A549 treated with DMSO at 1 μM for 4 hours (cell line): Measurements from ENCODE around the gene PCDHAC1. TPM values are rescaled to one million over a fixed set of nuclear protein-coding genes. Genes with fewer than 3 reads are reported as not detected.

Experiments used
- total RNA-seq: library from RNA; stranded (reverse); fragments of 200-300 nt; extraction: Qiagen RNA extraction; gene quantifications from 5 replicates; pipeline ENCODE4 v1.2.3, GENCODE V29; 2022; ENCODE audit warnings: low read depth

Gene PCDHAC1, protein sequence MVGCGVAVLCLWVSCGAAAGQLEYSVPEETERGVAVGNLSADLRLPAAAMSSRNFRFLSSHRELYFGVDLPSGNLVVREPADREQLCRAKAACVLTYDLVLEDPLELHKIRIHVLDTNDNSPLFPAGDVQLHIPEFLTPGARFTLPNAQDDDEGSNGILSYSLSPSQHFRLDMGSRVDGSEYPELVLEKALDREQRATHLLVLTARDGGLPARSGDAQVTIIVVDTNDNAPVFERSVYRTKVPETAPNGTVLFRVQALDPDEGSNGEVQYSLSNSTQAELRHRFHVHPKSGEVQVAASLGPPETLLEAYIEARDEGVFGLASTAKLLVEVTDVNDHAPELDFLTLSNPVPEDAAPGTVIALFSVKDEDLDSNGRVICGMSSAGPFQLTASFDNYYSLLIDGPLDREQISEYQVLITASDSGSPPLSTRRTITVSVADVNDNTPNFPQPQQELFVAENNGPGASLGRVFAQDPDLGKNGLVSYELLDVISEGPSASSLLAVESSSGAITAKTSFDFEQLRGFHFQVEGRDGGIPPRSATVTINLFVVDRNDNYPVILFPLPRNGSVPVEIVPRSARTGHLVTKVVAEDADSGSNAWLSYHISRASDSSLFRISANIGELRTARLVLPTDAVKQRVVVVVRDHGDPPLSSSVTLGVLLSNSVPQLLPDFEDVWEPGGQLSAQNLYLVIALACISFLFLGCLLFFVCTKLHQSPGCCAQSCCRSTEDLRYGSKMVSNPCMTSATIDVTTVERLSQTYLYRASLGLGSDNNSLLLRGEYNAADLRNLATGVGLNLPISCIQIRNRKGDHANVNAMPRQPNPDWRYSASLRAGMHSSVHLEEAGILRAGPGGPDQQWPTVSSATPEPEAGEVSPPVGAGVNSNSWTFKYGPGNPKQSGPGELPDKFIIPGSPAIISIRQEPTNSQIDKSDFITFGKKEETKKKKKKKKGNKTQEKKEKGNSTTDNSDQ
- 1.0 to 1.5 TPM (median 1.4 TPM) in 5 replicates for total RNA-seq

DNA sequence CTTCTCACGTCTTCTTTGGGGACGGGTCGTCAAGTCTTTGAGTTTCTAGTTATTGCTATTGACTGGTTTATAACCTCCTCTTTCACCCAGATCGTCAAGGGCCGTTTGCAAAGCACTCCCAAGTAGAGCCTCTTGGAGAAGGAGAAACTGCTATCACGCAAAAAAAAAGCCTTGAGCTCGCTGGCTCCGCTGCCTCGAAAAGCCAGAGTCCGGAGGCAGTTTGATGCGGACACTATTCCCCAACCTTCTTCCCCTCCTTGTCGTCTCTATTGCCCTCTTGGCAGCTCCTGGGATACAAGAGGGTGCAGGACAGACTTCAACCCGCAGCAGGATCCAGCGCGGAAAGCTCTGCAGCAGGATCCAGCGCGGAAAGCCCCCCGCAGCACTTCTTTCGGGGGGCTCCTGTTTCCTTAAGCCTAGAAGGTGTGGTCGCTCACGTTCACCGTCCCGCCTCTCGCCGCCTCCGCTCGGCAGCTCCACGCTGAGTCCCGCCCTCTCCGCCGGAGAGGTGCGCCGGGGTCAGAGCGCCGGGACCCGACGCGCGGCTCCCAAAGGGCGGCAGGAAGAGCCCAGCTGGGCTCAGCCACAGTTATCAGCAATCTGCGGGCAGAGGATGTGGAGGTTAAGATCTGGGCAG, at the start of gene PCDHAC1:
PCDHAC1 (plus strand) TSS at position 494 of the 637 bp plus-strand sequence. CDS start 594 bp downstream, outside the sequence.

DNA sequence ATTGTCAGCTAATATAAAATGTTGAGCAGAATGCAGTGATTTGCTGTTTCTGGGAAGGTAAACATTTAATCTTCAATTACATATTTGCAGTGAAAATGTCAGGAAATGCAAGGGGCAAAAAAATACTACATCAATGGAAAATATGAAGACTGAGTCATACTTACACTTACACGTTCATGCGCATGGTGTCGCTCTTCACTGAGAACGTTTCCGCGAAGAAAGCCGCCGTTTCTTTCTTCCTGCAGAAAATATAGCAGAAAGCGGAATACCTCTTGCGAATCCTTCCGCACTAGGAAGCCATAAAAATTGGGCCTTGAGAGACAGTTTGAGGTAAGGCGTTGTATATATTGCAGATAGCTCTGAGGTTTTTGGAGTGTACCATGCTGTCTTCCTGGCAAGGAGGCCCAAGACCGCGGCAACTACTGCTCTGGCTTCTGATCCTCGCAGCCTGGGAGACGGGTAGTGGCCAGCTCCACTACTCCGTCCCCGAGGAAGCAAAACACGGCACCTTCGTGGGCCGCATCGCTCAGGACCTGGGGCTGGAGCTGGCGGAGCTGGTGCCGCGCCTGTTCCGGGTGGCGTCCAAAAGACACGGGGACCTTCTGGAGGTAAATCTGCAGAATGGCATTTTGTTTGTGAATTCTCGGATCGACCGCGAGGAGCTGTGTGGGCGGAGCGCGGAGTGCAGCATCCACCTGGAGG, 44.1 kb upstream of the PCDHAC1 start, which contains the start of gene PCDHA13:
PCDHA13 (plus strand) TSS at position 236 of the 702 bp plus-strand sequence; CDS start at position 381, 145 bp downstream.

DNA sequence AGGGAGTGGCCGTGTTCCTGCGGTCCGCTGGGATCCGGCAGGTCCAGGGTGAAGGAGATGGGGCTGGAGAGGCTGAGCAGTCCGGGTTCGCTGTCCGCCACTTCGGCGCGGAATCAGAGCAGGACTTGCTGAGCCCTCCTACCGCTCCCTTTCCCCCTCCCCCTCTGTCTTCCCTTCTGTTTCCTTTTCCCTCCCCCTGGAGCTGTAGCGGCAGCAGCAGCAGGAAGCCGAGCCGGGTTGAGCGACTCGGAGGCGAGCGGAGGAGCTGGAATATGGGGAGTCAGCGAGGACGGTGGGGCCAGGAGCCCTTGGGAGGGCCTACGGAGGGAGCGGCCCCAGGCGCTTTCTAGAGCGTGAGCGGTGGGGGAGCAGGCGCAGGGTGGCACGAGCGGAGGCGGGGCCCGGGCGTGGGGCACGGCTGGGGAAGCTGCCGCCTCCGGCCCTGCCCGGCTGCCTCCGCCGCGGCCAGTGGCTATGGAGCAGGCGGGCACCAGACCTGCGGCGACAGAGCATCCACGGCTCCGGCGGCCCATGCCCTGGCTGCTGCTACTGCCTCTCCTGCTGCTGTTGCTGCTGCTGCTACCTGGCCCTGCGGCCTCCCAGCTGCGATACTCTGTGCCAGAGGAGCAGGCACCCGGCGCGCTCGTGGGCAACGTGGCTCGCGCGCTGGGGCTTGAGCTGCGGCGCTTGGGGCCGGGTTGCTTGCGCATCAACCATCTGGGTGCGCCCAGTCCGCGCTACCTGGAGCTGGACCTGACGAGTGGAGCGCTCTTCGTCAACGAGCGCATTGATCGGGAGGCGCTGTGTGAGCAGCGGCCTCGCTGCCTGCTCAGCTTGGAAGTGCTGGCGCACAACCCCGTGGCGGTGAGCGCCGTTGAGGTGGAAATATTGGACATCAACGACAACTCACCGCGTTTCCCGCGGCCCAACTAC, 40.5 kb downstream of the PCDHAC1 start, which contains the start of gene PCDHAC2:
PCDHAC2 (plus strand) TSS at position 184 of the 933 bp plus-strand sequence; CDS start at position 475, 291 bp downstream.

Other genes starting within 250 kb of the PCDHAC1 start
- 76.9 to 85.2 TPM (median 79.9 TPM) in 5 replicates for gene HARS1, start 234.9 kb upstream of the PCDHAC1 start, total RNA-seq
- 36.5 to 41.0 TPM (median 39.5 TPM) in 5 replicates for gene HARS2, start 234.8 kb upstream of the PCDHAC1 start, total RNA-seq
- gene ZMAT2, start 225.9 kb upstream of the PCDHAC1 start, total RNA-seq, result 82.3 to 114 TPM (median 86.1 TPM) in 5 replicates
- 0.10 to 0.19 TPM (median 0.16 TPM) in 5 replicates for gene PCDHA1, start 140.2 kb upstream of the PCDHAC1 start, total RNA-seq
- 0.03 to 0.08 TPM (median 0.07 TPM) in 5 replicates for gene PCDHA2, start 131.4 kb upstream of the PCDHAC1 start, total RNA-seq
- gene PCDHA3, start 125.2 kb upstream of the PCDHAC1 start, total RNA-seq, result 0.76 to 1.2 TPM (median 0.92 TPM) in 5 replicates
- gene PCDHA4, start 119.2 kb upstream of the PCDHAC1 start, total RNA-seq, result 1.5 to 2.0 TPM (median 1.8 TPM) in 5 replicates
- gene PCDHA5, start 104.7 kb upstream of the PCDHAC1 start, total RNA-seq, result 0.56 to 0.86 TPM (median 0.77 TPM) in 5 replicates
- 0.08 to 0.10 TPM (median 0.09 TPM) in 3 of 5 replicates, not detected in the others for gene PCDHA6, start 98.3 kb upstream of the PCDHAC1 start, total RNA-seq
- gene PCDHA7, start 92.0 kb upstream of the PCDHAC1 start, total RNA-seq, result 0.03 to 0.18 TPM (median 0.06 TPM) in 5 replicates
- gene PCDHA8, start 85.1 kb upstream of the PCDHAC1 start, total RNA-seq, result 0.03 to 0.13 TPM (median 0.07 TPM) in 4 of 5 replicates, not detected in the other
- 0.01 TPM in 1 of 5 replicates, not detected in the others for gene PCDHA9, start 77.9 kb upstream of the PCDHAC1 start, total RNA-seq
- gene PCDHA10, start 70.4 kb upstream of the PCDHAC1 start, total RNA-seq, result 0.01 to 0.06 TPM (median 0.01 TPM) in 4 of 5 replicates, not detected in the other
- 0.07 to 0.17 TPM (median 0.10 TPM) in 4 of 5 replicates, not detected in the other for gene PCDHA11, start 57.3 kb upstream of the PCDHAC1 start, total RNA-seq
- gene PCDHA12, start 51.0 kb upstream of the PCDHAC1 start, total RNA-seq, result 2.7 to 3.1 TPM (median 2.9 TPM) in 5 replicates
- gene PCDHA13, start 44.2 kb upstream of the PCDHAC1 start, total RNA-seq, result 0.03 to 0.11 TPM (median 0.05 TPM) in 5 replicates
- gene PCDHAC2, start 40.2 kb downstream of the PCDHAC1 start, total RNA-seq, result 2.6 to 3.2 TPM (median 2.6 TPM) in 5 replicates
- gene PCDHB1, start 125.1 kb downstream of the PCDHAC1 start, total RNA-seq, result not detected in 5 replicates
- gene PCDHB2, start 168.3 kb downstream of the PCDHAC1 start, total RNA-seq, result 3.3 to 4.1 TPM (median 3.3 TPM) in 5 replicates
- 0.04 to 0.05 TPM in 2 of 5 replicates, not detected in the others for gene PCDHB3, start 174.2 kb downstream of the PCDHAC1 start, total RNA-seq
- 0.03 to 0.17 TPM (median 0.05 TPM) in 5 replicates for gene PCDHB4, start 195.5 kb downstream of the PCDHAC1 start, total RNA-seq
- gene PCDHB5, start 208.9 kb downstream of the PCDHAC1 start, total RNA-seq, result 1.2 to 1.9 TPM (median 1.4 TPM) in 5 replicates
- 0.85 to 1.3 TPM (median 1.1 TPM) in 5 replicates for gene PCDHB6, start 223.8 kb downstream of the PCDHAC1 start, total RNA-seq
- not detected in 5 replicates for gene PCDHB7, start 246.3 kb downstream of the PCDHAC1 start, total RNA-seq